ENCODE results near the gene KIAA0930. TPM values are rescaled to one million over a fixed set of nuclear protein-coding genes. Genes with fewer than 3 reads are reported as not detected.
A peak's percentile ranks its signal among the peaks of the same experiment; 100 is the strongest.

Gene KIAA0930
- total RNA-seq, 3 donors from 2014 or later (not counting 1 experiment from before 2014, with no cell fraction given), result 32.6 to 39.1 (median 38.4) TPM

GRCh38 chr22:45154383-45154782 lies 86.3 kb downstream of the KIAA0930 start:
- no peak for DNase-seq
- intact Hi-C loops (cut with micrococcal nuclease), result no loop called here

GRCh38 chr22:45151503-45151902 lies 89.2 kb downstream of the KIAA0930 start:
- ATAC-seq (no peak), DNase-seq (no peak)
- H3K4me1 Mint-ChIP-seq, result peaks cover 6 to 20% of the 10 kb centered on the region in 2 donors
- Histone ChIP-seq H3K4me3 (ENCODE audit: low read length) (no peak overlapping the region), H3K9me3 (ENCODE audit: control insufficient read depth, insufficient read depth, low read length) (no peaks in the 10 kb centered on the region), H3K27me3 (ENCODE audit: control insufficient read depth, insufficient read depth, low read length) (no peaks in the 10 kb centered on the region), H3K27ac (ENCODE audit: low read length) (no peak overlapping the region), H3K4me1 (ENCODE audit: control insufficient read depth, insufficient read depth, low read length) (no peaks in the 10 kb centered on the region), H3K36me3 (ENCODE audit: control insufficient read depth, insufficient read depth, low read length) (peaks cover 12% of the 10 kb centered on the region)
- H3K27ac Mint-ChIP-seq, result peak overlapping the region in 1 of 2 donors; percentile 9
- intact Hi-C loops (cut with micrococcal nuclease), result no loop called here
- H3K9me3 Mint-ChIP-seq, result no peaks in the 10 kb centered on the region
- 42% methylated on average over 6 of the region's 6 CpGs for WGBS (ENCODE audit: insufficient coverage)
- TF ChIP-seq CTCF (IDR thresholded peaks at IDR 0.05), result no peak
- H3K27me3 Mint-ChIP-seq (ENCODE audit: low read depth in 2 of 2), result no peaks in the 10 kb centered on the region
- peaks cover 8% of the 10 kb centered on the region for H3K36me3 Mint-ChIP-seq
- no peak overlapping the region for H3K4me3 Mint-ChIP-seq

More at GRCh38 chr22:45154383-45154782, 86.3 kb downstream of the KIAA0930 start:
- Histone ChIP-seq H3K27me3 (ENCODE audit: control insufficient read depth, insufficient read depth, low read length) (no peaks in the 10 kb centered on the region), H3K27ac (ENCODE audit: low read length) (no peak overlapping the region), H3K9me3 (ENCODE audit: control insufficient read depth, insufficient read depth, low read length) (no peaks in the 10 kb centered on the region), H3K4me1 (ENCODE audit: control insufficient read depth, insufficient read depth, low read length) (peaks cover 9% of the 10 kb centered on the region), H3K36me3 (ENCODE audit: control insufficient read depth, insufficient read depth, low read length) (peaks cover 16% of the 10 kb centered on the region), H3K4me3 (ENCODE audit: low read length) (no peak overlapping the region)
- H3K36me3 Mint-ChIP-seq, result peaks cover 8% of the 10 kb centered on the region
- ATAC-seq, result no peak
- no peak overlapping the region for H3K27ac Mint-ChIP-seq
- H3K9me3 Mint-ChIP-seq, result no peaks in the 10 kb centered on the region
- H3K4me1 Mint-ChIP-seq, result peaks cover 6 to 20% of the 10 kb centered on the region in 2 donors
- no peak for TF ChIP-seq CTCF (IDR thresholded peaks at IDR 0.05)
- WGBS (ENCODE audit: insufficient coverage), result 97% methylated on average over 3 of the region's 3 CpGs
- no peak overlapping the region for H3K4me3 Mint-ChIP-seq
- H3K27me3 Mint-ChIP-seq (ENCODE audit: low read depth in 2 of 2), result no peaks in the 10 kb centered on the region

- TF ChIP-seq CTCF (IDR thresholded peaks at IDR 0.05), result no peak
- intact Hi-C loops (cut with micrococcal nuclease), result no loop called here
- WGBS (ENCODE audit: insufficient coverage), result 55% methylated on average over 1 of the region's 2 CpGs
- no peaks in the 10 kb centered on the region for H3K27me3 ChIP-seq (ENCODE audit: control insufficient read depth, insufficient read depth, low read length)
- H3K4me3 Mint-ChIP-seq, result no peak overlapping the region
- H3K36me3 ChIP-seq (ENCODE audit: control insufficient read depth, insufficient read depth, low read length), result peaks cover 12% of the 10 kb centered on the region
- ATAC-seq (no peak), DNase-seq (no peak)
- no peaks in the 10 kb centered on the region for H3K27me3 Mint-ChIP-seq (ENCODE audit: low read depth in 2 of 2)
- peaks cover 6 to 20% of the 10 kb centered on the region in 2 donors for H3K4me1 Mint-ChIP-seq
- H3K4me3 ChIP-seq (ENCODE audit: low read length), result no peak overlapping the region
- H3K4me1 ChIP-seq (ENCODE audit: control insufficient read depth, insufficient read depth, low read length), result no peaks in the 10 kb centered on the region
- no peaks in the 10 kb centered on the region for H3K9me3 Mint-ChIP-seq
- no peaks in the 10 kb centered on the region for H3K9me3 ChIP-seq (ENCODE audit: control insufficient read depth, insufficient read depth, low read length)
- no peak overlapping the region for H3K27ac Mint-ChIP-seq
- no peak overlapping the region for H3K27ac ChIP-seq (ENCODE audit: low read length)
- peaks cover 8% of the 10 kb centered on the region for H3K36me3 Mint-ChIP-seq
Measured at GRCh38 chr22:45150139-45150538, 90.6 kb downstream of the KIAA0930 start.

GRCh38 chr22:45149671-45150070 lies 91.0 kb downstream of the KIAA0930 start:
- H3K27ac ChIP-seq (ENCODE audit: low read length), result no peak overlapping the region
- peaks cover 12% of the 10 kb centered on the region for H3K36me3 ChIP-seq (ENCODE audit: control insufficient read depth, insufficient read depth, low read length)
- H3K4me1 Mint-ChIP-seq, result peaks cover 6 to 18% of the 10 kb centered on the region in 2 donors
- no peak overlapping the region for H3K4me3 Mint-ChIP-seq
- H3K4me1 ChIP-seq (ENCODE audit: control insufficient read depth, insufficient read depth, low read length), result no peaks in the 10 kb centered on the region
- no peaks in the 10 kb centered on the region for H3K27me3 Mint-ChIP-seq (ENCODE audit: low read depth in 2 of 2)
- H3K4me3 ChIP-seq (ENCODE audit: low read length), result no peak overlapping the region
- ATAC-seq, result no peak
- no peaks in the 10 kb centered on the region for H3K27me3 ChIP-seq (ENCODE audit: control insufficient read depth, insufficient read depth, low read length)
- H3K27ac Mint-ChIP-seq, result no peak overlapping the region
- intact Hi-C loops (cut with micrococcal nuclease), result no loop called here
- no peaks in the 10 kb centered on the region for H3K9me3 Mint-ChIP-seq
- TF ChIP-seq CTCF (IDR thresholded peaks at IDR 0.05), result no peak
- no CpG with 5 or more reads among the region's 2 CpGs for WGBS (ENCODE audit: insufficient coverage)
- peaks cover 8% of the 10 kb centered on the region for H3K36me3 Mint-ChIP-seq
- DNase-seq, result no peak
- no peaks in the 10 kb centered on the region for H3K9me3 ChIP-seq (ENCODE audit: control insufficient read depth, insufficient read depth, low read length)

Measured in natural killer cell (primary cell).